Measurements from ENCODE around the gene DDX6. TPM values are rescaled to one million over a fixed set of nuclear protein-coding genes. Genes with fewer than 3 reads are reported as not detected.

DDX6 gene
- total RNA-seq, 1 experiment from 2014 or later: 151 TPM

GRCh38 chr11:118744046-118744445, 46.9 kb downstream of the DDX6 start:
- Mint-ChIP-seq H3K4me3 (no peak overlapping the region), H3K27me3 (ENCODE audit: low read depth) (no peaks in the 10 kb centered on the region), H3K36me3 (peaks cover 13% of the 10 kb centered on the region), H3K9me3 (no peaks in the 10 kb centered on the region), H3K4me1 (peaks cover 55% of the 10 kb centered on the region), H3K27ac (peak overlapping the region; percentile 46)
- ChIA-PET POLR2A (interaction anchor here (0.5 to 1.3 kb wide), 2 partner anchors 10 to 572 kb away, joined by 4 to 8 read pairs; no protein-coding TSS in a partner anchor), CTCF (interaction anchor here (0.6 to 4.0 kb wide), 3 partner anchors 47 to 243 kb away, joined by 3 to 43 read pairs (median 5); no protein-coding TSS in a partner anchor)
- DNase-seq (ENCODE audit: low spot score): no peak
- ATAC-seq: no peak
- TF ChIP-seq PREB (CRISPR knock-in tag; IDR thresholded peaks at IDR 0.05; ENCODE audit: borderline replicate concordance): no peak
- TF ChIP-seq ZBTB43 (CRISPR knock-in tag; IDR thresholded peaks at IDR 0.05): no peak
- no peak for TF ChIP-seq MAX (CRISPR knock-in tag; IDR thresholded peaks at IDR 0.05)
- no peak for TF ChIP-seq NR3C1 (CRISPR knock-in tag; conservative IDR thresholded peaks at IDR 0.05; ENCODE audit: low read depth)
- no peak for TF ChIP-seq ZBTB21 (CRISPR knock-in tag; IDR thresholded peaks at IDR 0.05; ENCODE audit: borderline replicate concordance)
- no peak for TF ChIP-seq GTF2I (CRISPR knock-in tag; conservative IDR thresholded peaks at IDR 0.05)
- no peak for TF ChIP-seq NFE2L1 (CRISPR knock-in tag; IDR thresholded peaks at IDR 0.05)
- no peak for TF ChIP-seq E2F1 (CRISPR knock-in tag; IDR thresholded peaks at IDR 0.05)
- no peak for TF ChIP-seq ERG (CRISPR knock-in tag; IDR thresholded peaks at IDR 0.05)
- TF ChIP-seq NFATC4 (CRISPR knock-in tag; IDR thresholded peaks at IDR 0.05): no peak
- no peak for TF ChIP-seq SMAD3 (CRISPR knock-in tag; IDR thresholded peaks at IDR 0.05; ENCODE audit: borderline replicate concordance)
- no peak for TF ChIP-seq CTCF (IDR thresholded peaks at IDR 0.05)
- TF ChIP-seq NFYB (CRISPR knock-in tag; conservative IDR thresholded peaks at IDR 0.05; ENCODE audit: low read depth): no peak
- no peak for TF ChIP-seq AFF4 (CRISPR knock-in tag; IDR thresholded peaks at IDR 0.05; ENCODE audit: borderline replicate concordance)
- no peak for TF ChIP-seq JUN (CRISPR knock-in tag; IDR thresholded peaks at IDR 0.05)
- no peak for TF ChIP-seq FOXK1 (CRISPR knock-in tag; IDR thresholded peaks at IDR 0.05)
- TF ChIP-seq ZNF263 (CRISPR knock-in tag; IDR thresholded peaks at IDR 0.05; ENCODE audit: low read depth): no peak
